Progenitor cell of endocrine pancreas (in vitro differentiated cells): ENCODE measurements around the gene RPS6KL1. TPM values are rescaled to one million over a fixed set of nuclear protein-coding genes. Genes with fewer than 3 reads are reported as not detected.
A peak's percentile ranks its signal among the peaks of the same experiment; 100 is the strongest.

Experiments
- DNase-seq: peaks from one replicate; pipeline ENCODE4 v3.0.0; 2021; ENCODE audit warnings: low spot score; ENCODE audit not compliant: unreplicated experiment
- H3K27ac Mint-ChIP-seq: 2 replicates; pipeline ENCODE4 v1.8.0; 2021; ENCODE audit warnings: mild to moderate bottlenecking, moderate library complexity, mixed read lengths
- H3K27me3 Mint-ChIP-seq: 2 replicates; pipeline ENCODE4 v1.8.0; 2021; ENCODE audit warnings: mixed read lengths
- H3K36me3 Mint-ChIP-seq: 2 replicates; pipeline ENCODE4 v1.8.0; 2022; ENCODE audit warnings: mixed read lengths; ENCODE audit not compliant: insufficient read depth
- H3K4me1 Mint-ChIP-seq: 2 replicates; pipeline ENCODE4 v1.8.0; 2021; ENCODE audit warnings: low read depth, mixed read lengths
- H3K4me3 Mint-ChIP-seq: 2 replicates; pipeline ENCODE4 v1.8.0; 2021; ENCODE audit warnings: low read depth, mild to moderate bottlenecking, moderate library complexity, mixed read lengths
- H3K9me3 Mint-ChIP-seq: 2 replicates; pipeline ENCODE4 v1.8.0; 2021; ENCODE audit warnings: low read depth, mixed read lengths
- long read RNA-seq: library from polyadenylated mRNA; unstranded; transcript quantifications from one replicate; pipeline ENCODE4 v2.0.0, GENCODE V29; 2020
- total RNA-seq: library from RNA; stranded (reverse); gene quantifications from 2 replicates; pipeline ENCODE4 v1.2.1, GENCODE V29; 2021
- TF ChIP-seq, protein P1 (sequence below): fragments of 200-600 bp; sonication (generic); IDR thresholded peaks from one replicate; pipeline ENCODE4 v1.5.0; 2021; ENCODE audit warnings: antibody characterized with exemption, mild to moderate bottlenecking; ENCODE audit not compliant: unreplicated experiment

The RPS6KL1 gene
- 3.5 and 5.4 TPM in 2 replicates for total RNA-seq
- long read RNA-seq, partial matches to known transcripts, result 0 of 1 reads
- long read RNA-seq, other reads (novel, unspliced or antisense), result 1 of 1 reads

DNA sequence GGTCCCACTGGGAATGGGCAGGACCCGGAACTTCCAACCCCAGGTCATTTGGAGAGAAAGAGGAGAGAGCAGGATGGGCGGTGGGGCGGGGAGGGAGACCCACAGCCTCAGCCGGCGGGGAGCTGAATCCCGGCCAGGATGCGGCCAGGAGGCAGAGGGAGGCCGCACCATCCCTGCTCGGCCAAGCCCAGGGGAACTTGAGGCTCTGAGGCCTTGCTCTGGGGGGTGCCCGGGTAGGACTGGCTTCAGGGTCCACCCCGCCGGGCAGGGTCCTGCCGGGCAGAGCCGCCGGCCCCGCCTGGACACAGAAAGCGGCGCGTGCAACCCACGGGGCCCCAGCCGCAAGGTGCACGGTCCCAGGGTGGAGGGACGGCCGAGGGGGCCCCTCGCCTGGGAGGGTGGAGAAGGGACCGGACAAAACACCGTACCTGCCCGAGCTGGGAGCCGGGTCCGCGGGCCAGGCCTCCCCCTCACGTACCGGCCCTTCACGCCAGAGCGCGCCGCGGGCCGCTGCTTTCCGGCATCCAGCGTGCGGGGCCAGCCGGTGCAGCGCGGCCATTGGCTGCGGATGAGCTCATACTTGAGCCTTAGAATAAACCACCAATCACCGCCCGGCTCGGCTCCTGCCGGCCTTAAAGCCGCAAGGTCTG lies at the start of gene RPS6KL1:
Gene RPS6KL1, minus strand, starts transcription at position 509 of the 650 bp plus-strand sequence. CDS start 1,719 bp downstream, outside the sequence.
- TF ChIP-seq, protein P1, sequence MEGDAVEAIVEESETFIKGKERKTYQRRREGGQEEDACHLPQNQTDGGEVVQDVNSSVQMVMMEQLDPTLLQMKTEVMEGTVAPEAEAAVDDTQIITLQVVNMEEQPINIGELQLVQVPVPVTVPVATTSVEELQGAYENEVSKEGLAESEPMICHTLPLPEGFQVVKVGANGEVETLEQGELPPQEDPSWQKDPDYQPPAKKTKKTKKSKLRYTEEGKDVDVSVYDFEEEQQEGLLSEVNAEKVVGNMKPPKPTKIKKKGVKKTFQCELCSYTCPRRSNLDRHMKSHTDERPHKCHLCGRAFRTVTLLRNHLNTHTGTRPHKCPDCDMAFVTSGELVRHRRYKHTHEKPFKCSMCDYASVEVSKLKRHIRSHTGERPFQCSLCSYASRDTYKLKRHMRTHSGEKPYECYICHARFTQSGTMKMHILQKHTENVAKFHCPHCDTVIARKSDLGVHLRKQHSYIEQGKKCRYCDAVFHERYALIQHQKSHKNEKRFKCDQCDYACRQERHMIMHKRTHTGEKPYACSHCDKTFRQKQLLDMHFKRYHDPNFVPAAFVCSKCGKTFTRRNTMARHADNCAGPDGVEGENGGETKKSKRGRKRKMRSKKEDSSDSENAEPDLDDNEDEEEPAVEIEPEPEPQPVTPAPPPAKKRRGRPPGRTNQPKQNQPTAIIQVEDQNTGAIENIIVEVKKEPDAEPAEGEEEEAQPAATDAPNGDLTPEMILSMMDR, result no peak
- H3K27me3 Mint-ChIP-seq, result peaks cover 80% of the 10 kb centered on the region
- peaks cover 5% of the 10 kb centered on the region for H3K4me1 Mint-ChIP-seq
- no peaks in the 10 kb centered on the region for H3K9me3 Mint-ChIP-seq
- no peak within 1 kb of the TSS for H3K27ac Mint-ChIP-seq
- H3K4me3 Mint-ChIP-seq, result peak within 1 kb of the TSS; percentile 73
- DNase-seq, result peak; percentile 60
- H3K36me3 Mint-ChIP-seq, result no peaks in the 10 kb centered on the region

DNA sequence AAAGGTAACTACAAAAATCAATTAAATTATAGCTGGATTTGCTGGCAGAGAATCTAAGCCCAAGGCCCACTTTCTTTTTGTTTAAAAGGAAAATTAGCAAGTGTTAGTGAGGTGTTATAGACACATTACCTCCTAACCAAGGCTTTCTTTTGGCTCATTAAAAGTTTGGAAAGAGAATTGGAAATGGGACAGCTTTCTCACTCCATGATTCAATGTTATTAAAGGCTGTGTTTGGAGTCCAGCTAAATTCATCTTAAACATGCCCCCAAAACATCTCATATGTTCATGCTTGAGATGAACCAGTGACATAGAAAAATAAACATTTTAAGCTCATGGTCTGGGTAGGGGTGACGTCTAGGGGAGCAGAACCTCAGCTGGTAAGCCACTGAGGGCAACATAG lies 45.8 kb upstream of the RPS6KL1 start:
- Mint-ChIP-seq H3K36me3 (no peaks in the 10 kb centered on the region), H3K9me3 (no peaks in the 10 kb centered on the region), H3K27ac (no peak overlapping the region), H3K27me3 (peaks cover 24% of the 10 kb centered on the region), H3K4me3 (no peak overlapping the region), H3K4me1 (no peaks in the 10 kb centered on the region)
- TF ChIP-seq, protein P1, result no peak
- DNase-seq, result no peak

- H3K27ac Mint-ChIP-seq, result no peak overlapping the region
- H3K9me3 Mint-ChIP-seq, result no peaks in the 10 kb centered on the region
- H3K36me3 Mint-ChIP-seq, result no peaks in the 10 kb centered on the region
- TF ChIP-seq, protein P1, result no peak
- no peak overlapping the region for H3K4me3 Mint-ChIP-seq
- peaks cover 42% of the 10 kb centered on the region for H3K27me3 Mint-ChIP-seq
- no peak for DNase-seq
- H3K4me1 Mint-ChIP-seq, result no peaks in the 10 kb centered on the region
Observed at GRCh38 chr14:74965486-74966153, 42.6 kb upstream of the RPS6KL1 start.

DNA sequence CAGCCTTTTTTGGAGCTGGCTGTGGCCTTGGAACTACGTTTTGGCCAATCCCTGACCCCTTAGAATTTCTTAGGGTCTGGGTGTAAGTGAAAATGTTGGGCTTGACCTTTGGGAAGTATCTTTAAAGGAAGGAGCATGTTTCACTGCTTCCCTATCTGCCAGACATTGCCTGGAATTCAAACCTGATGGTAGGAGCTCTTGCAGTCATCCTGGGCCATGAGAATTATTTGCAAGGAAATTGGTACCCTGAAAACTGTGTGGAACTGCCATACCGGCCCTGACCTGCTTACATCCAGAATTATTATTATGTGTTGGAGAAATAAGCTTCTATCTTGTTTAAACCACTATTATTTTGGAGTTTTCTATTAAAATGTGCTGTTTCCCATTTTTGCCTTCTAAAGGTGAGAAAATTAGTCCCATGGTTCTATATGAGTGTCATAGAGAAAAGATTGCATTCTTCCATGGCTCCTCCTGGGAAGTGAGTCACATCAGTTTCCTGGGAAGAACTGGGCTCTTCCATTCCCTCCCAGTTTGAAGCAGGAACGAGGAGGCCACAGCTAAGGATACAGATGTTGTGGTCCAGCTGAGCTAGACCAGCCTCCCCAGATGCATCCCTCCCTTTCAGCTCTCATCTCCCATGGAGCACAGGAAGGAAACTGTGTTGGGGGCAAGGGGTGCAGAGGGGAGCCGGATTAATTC lies 41.9 kb upstream of the RPS6KL1 start:
- H3K9me3 Mint-ChIP-seq, result no peaks in the 10 kb centered on the region
- H3K27me3 Mint-ChIP-seq, result peaks cover 45% of the 10 kb centered on the region
- DNase-seq, result no peak
- H3K36me3 Mint-ChIP-seq, result no peaks in the 10 kb centered on the region
- H3K4me3 Mint-ChIP-seq, result no peak overlapping the region
- TF ChIP-seq, protein P1, result no peak
- no peak overlapping the region for H3K27ac Mint-ChIP-seq
- no peaks in the 10 kb centered on the region for H3K4me1 Mint-ChIP-seq

- H3K9me3 Mint-ChIP-seq, result no peaks in the 10 kb centered on the region
- no peak overlapping the region for H3K27ac Mint-ChIP-seq
- H3K36me3 Mint-ChIP-seq, result no peaks in the 10 kb centered on the region
- no peak for DNase-seq
- TF ChIP-seq, protein P1, result no peak
- H3K4me1 Mint-ChIP-seq, result no peaks in the 10 kb centered on the region
- peaks cover 55% of the 10 kb centered on the region for H3K27me3 Mint-ChIP-seq
- no peak overlapping the region for H3K4me3 Mint-ChIP-seq
Observed at GRCh38 chr14:74963705-74964271, 40.7 kb upstream of the RPS6KL1 start.
